Uterus (tissue), 2 donors: Measurements from ENCODE around the gene MED27.

Experiments
- POLR2A ChIP-seq, 2 donors: fragments of 450-650 bp; IDR thresholded peaks; one replicate each; pipeline ENCODE4 v1.6.1; 2016; ENCODE audit warnings: antibody characterized with exemption in 2 of 2, mild to moderate bottlenecking in 1 of 2, moderate library complexity in 1 of 2
- TF ChIP-seq, protein P1 (sequence below), 4 experiments: fragments of 200-600 bp in 2 of 4; fragments of 450-650 bp in 2 of 4; sonication (generic) in 2 of 4; IDR thresholded peaks; one replicate each; pipeline ENCODE4 v1.5.1; 2016 to 2019; ENCODE audit warnings: antibody characterized with exemption in 4 of 4, mild to moderate bottlenecking in 2 of 4, moderate library complexity in 1 of 4

GRCh38 chr9:131826966-131827525 is 252.6 kb downstream of the MED27 start:
- no peak for TF ChIP-seq POLR2A (IDR thresholded peaks at IDR 0.05)
- TF ChIP-seq, protein P1, sequence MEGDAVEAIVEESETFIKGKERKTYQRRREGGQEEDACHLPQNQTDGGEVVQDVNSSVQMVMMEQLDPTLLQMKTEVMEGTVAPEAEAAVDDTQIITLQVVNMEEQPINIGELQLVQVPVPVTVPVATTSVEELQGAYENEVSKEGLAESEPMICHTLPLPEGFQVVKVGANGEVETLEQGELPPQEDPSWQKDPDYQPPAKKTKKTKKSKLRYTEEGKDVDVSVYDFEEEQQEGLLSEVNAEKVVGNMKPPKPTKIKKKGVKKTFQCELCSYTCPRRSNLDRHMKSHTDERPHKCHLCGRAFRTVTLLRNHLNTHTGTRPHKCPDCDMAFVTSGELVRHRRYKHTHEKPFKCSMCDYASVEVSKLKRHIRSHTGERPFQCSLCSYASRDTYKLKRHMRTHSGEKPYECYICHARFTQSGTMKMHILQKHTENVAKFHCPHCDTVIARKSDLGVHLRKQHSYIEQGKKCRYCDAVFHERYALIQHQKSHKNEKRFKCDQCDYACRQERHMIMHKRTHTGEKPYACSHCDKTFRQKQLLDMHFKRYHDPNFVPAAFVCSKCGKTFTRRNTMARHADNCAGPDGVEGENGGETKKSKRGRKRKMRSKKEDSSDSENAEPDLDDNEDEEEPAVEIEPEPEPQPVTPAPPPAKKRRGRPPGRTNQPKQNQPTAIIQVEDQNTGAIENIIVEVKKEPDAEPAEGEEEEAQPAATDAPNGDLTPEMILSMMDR (IDR thresholded peaks at IDR 0.05), result no peak
